Skin of body (tissue), 2 donors: Measurements from ENCODE around the gene TBC1D10A. TPM values are rescaled to one million over a fixed set of nuclear protein-coding genes. Genes with fewer than 3 reads are reported as not detected.

Experiments
- DNase-seq: peaks from one replicate; lab custom pipeline; 2025; lab: John Stamatoyannopoulos, UW
- total RNA-seq: library from RNA; depleted of rRNA; stranded (reverse); fragments of >200 nt; gene quantifications from one replicate; pipeline ENCODE4 v1.2.3, GENCODE V29; 2014

TBC1D10A gene
- total RNA-seq, 1 donor from 2014 or later: 10.8 TPM

GRCh38 chr22:30248484-30248883 lies 78.3 kb downstream of the TBC1D10A start:
- DNase-seq: no peak

GRCh38 chr22:30247974-30248373 lies 78.8 kb downstream of the TBC1D10A start:
- no peak for DNase-seq

GRCh38 chr22:30247561-30247960 lies 79.2 kb downstream of the TBC1D10A start:
- DNase-seq: no peak

GRCh38 chr22:30246814-30247376 lies 79.8 kb downstream of the TBC1D10A start:
- DNase-seq: no peak

GRCh38 chr22:30245985-30246813 lies 80.5 kb downstream of the TBC1D10A start, which contains the start of gene LIF:
Gene LIF (minus strand): TSS chr22:30246759. CDS start chr22:30246695, 64 bp downstream.
- DNase-seq: no peak

GRCh38 chr22:30245181-30245984 lies 81.4 kb downstream of the TBC1D10A start:
- DNase-seq: no peak

GRCh38 chr22:30244641-30245040 lies 82.1 kb downstream of the TBC1D10A start:
- no peak for DNase-seq

- no peak for DNase-seq
Observed at GRCh38 chr22:30244066-30244465, 82.7 kb downstream of the TBC1D10A start.

GRCh38 chr22:30243661-30244060 lies 83.1 kb downstream of the TBC1D10A start:
- no peak for DNase-seq

Other genes starting within 250 kb of the TBC1D10A start
- not detected for gene HORMAD2, start 246.5 kb downstream of the TBC1D10A start, total RNA-seq
- 1.9 TPM for gene LIF, start 80.2 kb downstream of the TBC1D10A start, total RNA-seq
- gene OSM, start 60.1 kb downstream of the TBC1D10A start, total RNA-seq: 1.3 TPM
- gene CASTOR1, start 37.4 kb downstream of the TBC1D10A start, total RNA-seq: 5.2 TPM
- 30.0 TPM for gene SF3A1, start 30.0 kb upstream of the TBC1D10A start, total RNA-seq
- gene CCDC157, start 30.1 kb upstream of the TBC1D10A start, total RNA-seq: 1.8 TPM
- 6.5 TPM for gene RNF215, start 60.5 kb upstream of the TBC1D10A start, total RNA-seq
- gene SEC14L2, start 70.1 kb upstream of the TBC1D10A start, total RNA-seq: 5.1 TPM
- 3.3 TPM for gene MTFP1, start 98.8 kb upstream of the TBC1D10A start, total RNA-seq
- not detected for gene SEC14L3, start 145.1 kb upstream of the TBC1D10A start, total RNA-seq
- gene SEC14L4, start 178.8 kb upstream of the TBC1D10A start, total RNA-seq: 1.4 TPM
- gene SEC14L6, start 219.8 kb upstream of the TBC1D10A start, total RNA-seq: 18.4 TPM
- gene GAL3ST1, start 247.7 kb upstream of the TBC1D10A start, total RNA-seq: 0.39 TPM